Stomach smooth muscle (tissue), 2 donors: ENCODE data around the gene NEUROD4.

Experiments
- H3K27ac ChIP-seq: one replicate; pipeline ENCODE4 v1.7.0; 2013; ENCODE audit warnings: mild to moderate bottlenecking, low read length, inconsistent platforms
- H3K27me3 ChIP-seq, 2 donors: one replicate each; pipeline ENCODE4 v1.7.0; 2013; ENCODE audit warnings: low read length in 2 of 2; ENCODE audit not compliant: insufficient read depth in 2 of 2, control insufficient read depth in 1 of 2
- H3K36me3 ChIP-seq, 2 donors: one replicate each; pipeline ENCODE4 v1.7.0; 2013; ENCODE audit warnings: low read length in 2 of 2; ENCODE audit not compliant: control insufficient read depth in 2 of 2, insufficient read depth in 2 of 2
- H3K4me1 ChIP-seq: one replicate; pipeline ENCODE4 v1.7.0; 2013; ENCODE audit warnings: low read length; ENCODE audit not compliant: control insufficient read depth, insufficient read depth
- H3K4me3 ChIP-seq, 2 donors: one replicate each; pipeline ENCODE4 v1.7.0; 2013; ENCODE audit warnings: low read length in 2 of 2
- H3K9ac ChIP-seq, 2 donors: one replicate each; pipeline ENCODE4 v1.7.0; 2013; ENCODE audit warnings: low read length in 2 of 2, mild to moderate bottlenecking in 1 of 2
- H3K9me3 ChIP-seq, 2 donors: one replicate each; pipeline ENCODE4 v1.7.0; 2013; ENCODE audit warnings: low read length in 2 of 2; ENCODE audit not compliant: control insufficient read depth in 2 of 2
- donor health status: healthy.
- donor health status: Pancreatic carcinoma.

NEUROD4 gene

GRCh38 chr12:55061024-55061423, 41.2 kb downstream of the NEUROD4 start:
- H3K4me1 ChIP-seq: no peaks in the 10 kb centered on the region
- no peak overlapping the region for H3K27ac ChIP-seq
- no peak overlapping the region for H3K4me3 ChIP-seq
- peaks cover 0 to 5% of the 10 kb centered on the region in 2 donors for H3K27me3 ChIP-seq
- H3K9me3 ChIP-seq: no peaks in the 10 kb centered on the region
- no peaks in the 10 kb centered on the region for H3K36me3 ChIP-seq
- H3K9ac ChIP-seq: no peak overlapping the region

GRCh38 chr12:55063291-55063690, 43.5 kb downstream of the NEUROD4 start:
- no peak overlapping the region for H3K27ac ChIP-seq

DNA sequence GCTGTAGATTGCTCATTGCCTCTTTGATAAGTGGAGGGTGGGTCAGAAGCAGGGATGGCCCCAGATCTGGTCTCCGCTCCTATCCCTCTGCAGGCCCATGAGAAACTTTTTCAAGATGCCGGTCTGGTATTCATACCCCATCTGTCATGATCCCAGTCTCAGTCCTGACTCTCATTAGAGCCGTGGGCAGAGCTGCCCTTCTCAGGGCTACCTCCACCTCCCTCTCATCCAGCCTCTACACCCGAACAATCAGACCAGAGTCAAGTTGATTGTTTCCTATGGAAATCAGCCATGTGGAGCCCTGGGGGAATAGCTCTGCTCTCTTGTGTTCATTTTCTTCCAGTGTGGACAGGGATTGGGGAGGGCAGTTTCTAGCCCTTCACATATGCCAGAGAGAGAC, 45.8 kb downstream of the NEUROD4 start:
- no peaks in the 10 kb centered on the region for H3K36me3 ChIP-seq
- no peak overlapping the region for H3K27ac ChIP-seq
- H3K9ac ChIP-seq: no peak overlapping the region
- no peaks in the 10 kb centered on the region for H3K9me3 ChIP-seq
- no peaks in the 10 kb centered on the region for H3K4me1 ChIP-seq
- no peak overlapping the region for H3K4me3 ChIP-seq
- peaks cover 5 to 12% of the 10 kb centered on the region in 2 donors for H3K27me3 ChIP-seq

More at GRCh38 chr12:55063291-55063690, 43.5 kb downstream of the NEUROD4 start:
- no peaks in the 10 kb centered on the region for H3K4me1 ChIP-seq
- H3K4me3 ChIP-seq: no peak overlapping the region
- H3K27me3 ChIP-seq: peaks cover 2 to 9% of the 10 kb centered on the region in 2 donors
- H3K9me3 ChIP-seq: no peaks in the 10 kb centered on the region
- no peak overlapping the region for H3K9ac ChIP-seq
- no peaks in the 10 kb centered on the region for H3K36me3 ChIP-seq

DNA sequence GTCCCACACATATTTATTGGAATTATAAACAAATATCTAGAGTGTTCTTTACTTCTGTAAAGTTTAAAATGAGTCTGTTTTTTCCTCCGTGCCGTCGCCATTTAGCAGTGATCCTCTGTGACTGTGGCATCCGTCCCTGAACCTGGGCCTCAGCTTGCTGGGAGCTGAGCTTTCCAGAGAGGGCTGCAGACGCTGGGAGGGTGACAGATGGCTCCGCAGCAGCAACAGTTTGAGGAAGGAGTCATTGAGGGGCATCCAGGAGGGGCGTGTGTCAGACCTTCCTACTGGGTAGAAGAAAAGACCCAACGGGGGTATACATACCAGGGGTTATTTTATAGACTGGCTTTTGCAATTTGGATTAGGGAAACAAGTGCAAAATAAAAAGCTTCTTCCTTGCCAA, 47.9 kb downstream of the NEUROD4 start:
- Histone ChIP-seq H3K27ac (no peak overlapping the region), H3K36me3 (no peaks in the 10 kb centered on the region), H3K4me3 (no peak overlapping the region), H3K9me3 (no peaks in the 10 kb centered on the region), H3K9ac (no peak overlapping the region), H3K4me1 (no peaks in the 10 kb centered on the region), H3K27me3 (peaks cover 5 to 12% of the 10 kb centered on the region in 2 donors)

- Histone ChIP-seq H3K4me3 (no peak overlapping the region), H3K27me3 (peaks cover 5 to 7% of the 10 kb centered on the region in 2 donors), H3K36me3 (no peaks in the 10 kb centered on the region), H3K4me1 (no peaks in the 10 kb centered on the region), H3K9me3 (no peaks in the 10 kb centered on the region), H3K27ac (no peak overlapping the region), H3K9ac (no peak overlapping the region)
Observed at GRCh38 chr12:55068416-55069010, 48.7 kb downstream of the NEUROD4 start.

GRCh38 chr12:55072083-55072482, 52.3 kb downstream of the NEUROD4 start:
- Histone ChIP-seq H3K4me3 (no peak overlapping the region), H3K9ac (no peak overlapping the region), H3K9me3 (no peaks in the 10 kb centered on the region), H3K27ac (no peak overlapping the region), H3K4me1 (no peaks in the 10 kb centered on the region), H3K36me3 (no peaks in the 10 kb centered on the region), H3K27me3 (peaks cover 5 to 7% of the 10 kb centered on the region in 2 donors)

DNA sequence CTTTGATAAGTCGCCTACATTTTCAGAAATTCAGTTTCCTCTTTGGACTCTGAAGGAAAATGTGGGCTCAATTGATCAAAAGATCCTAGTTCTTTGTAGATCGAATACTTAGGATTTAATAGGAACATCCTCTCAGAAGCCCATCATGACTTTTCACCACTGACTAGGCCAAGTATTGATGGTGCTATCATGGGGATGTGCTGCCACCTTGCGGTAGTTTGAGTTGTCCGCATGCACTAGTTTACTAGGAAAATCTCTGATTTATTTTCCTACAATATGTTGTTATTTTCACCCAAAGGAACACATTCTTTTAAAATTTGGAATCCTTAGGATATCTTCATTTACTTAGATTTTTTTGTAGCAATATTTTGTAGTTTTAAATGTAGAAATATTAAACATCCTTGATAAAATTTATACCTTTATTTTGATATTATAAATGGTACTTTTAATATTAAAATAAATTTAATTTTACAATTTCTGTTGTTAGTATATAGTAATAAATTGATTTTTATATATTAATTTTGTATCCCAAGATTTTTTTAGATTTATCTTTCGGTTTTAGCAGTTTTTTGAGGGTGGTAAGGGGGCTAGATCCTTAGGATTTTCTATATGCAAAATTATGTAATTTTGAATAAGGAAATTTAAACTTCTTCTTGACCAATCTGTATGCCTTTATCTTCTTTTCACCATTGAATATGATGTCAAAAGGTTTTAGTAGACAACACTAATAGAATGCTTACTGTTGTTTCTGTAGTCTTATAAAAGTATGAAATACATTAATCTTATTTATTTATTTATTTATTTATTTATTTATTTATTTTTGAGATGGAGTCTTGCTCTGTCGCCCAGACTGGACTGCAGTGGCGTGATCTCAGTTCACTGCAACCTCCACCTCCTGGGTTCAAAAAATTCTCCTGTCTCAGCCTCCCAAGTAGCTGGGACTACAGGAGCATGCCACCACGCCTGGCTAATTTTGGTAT, 53.6 kb downstream of the NEUROD4 start:
- no peaks in the 10 kb centered on the region for H3K36me3 ChIP-seq
- H3K27me3 ChIP-seq: peaks cover 2 to 3% of the 10 kb centered on the region in 2 donors
- no peak overlapping the region for H3K9ac ChIP-seq
- no peak overlapping the region for H3K4me3 ChIP-seq
- no peaks in the 10 kb centered on the region for H3K9me3 ChIP-seq
- no peaks in the 10 kb centered on the region for H3K4me1 ChIP-seq
- H3K27ac ChIP-seq: no peak overlapping the region

DNA sequence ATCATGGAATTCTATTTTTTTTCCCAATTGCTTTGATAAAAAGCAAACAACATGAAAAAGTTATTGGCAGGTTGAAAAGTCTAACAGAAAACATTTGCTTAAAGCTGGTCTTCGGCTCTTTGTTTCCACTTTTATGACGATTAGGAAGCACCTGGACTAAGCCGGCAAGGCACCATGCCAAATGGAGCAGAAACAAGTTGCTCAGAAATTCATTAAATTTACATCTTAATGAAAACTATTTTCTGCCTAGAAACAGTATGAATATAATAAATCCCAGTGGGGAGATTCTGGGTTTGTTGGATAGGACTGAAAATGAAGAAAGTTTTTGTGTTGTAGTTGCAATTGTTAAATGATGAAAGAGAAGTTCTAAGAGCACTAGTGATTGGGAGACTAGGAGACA, 55.0 kb downstream of the NEUROD4 start:
- Histone ChIP-seq H3K4me1 (no peaks in the 10 kb centered on the region), H3K36me3 (no peaks in the 10 kb centered on the region), H3K27ac (no peak overlapping the region), H3K9me3 (no peaks in the 10 kb centered on the region), H3K9ac (no peak overlapping the region), H3K27me3 (no peaks in the 10 kb centered on the region), H3K4me3 (no peak overlapping the region)
